Bronchial epithelial cell (primary cell): ENCODE results near the gene GARIN3. TPM values are rescaled to one million over a fixed set of nuclear protein-coding genes. Genes with fewer than 3 reads are reported as not detected.

ENCODE experiments used
- DNase-seq: peaks from one replicate; pipeline ENCODE4 v3.0.0-alpha.2; 2010; ENCODE audit warnings: low read depth
- FAIRE-seq: peaks from 2 replicates; lab custom pipeline; 2011; peaks lifted over from hg19 to GRCh38; lab: Jason Lieb, UNC
- H3K27me3 ChIP-seq: 2 replicates; pipeline ENCODE4 v1.5.1; 2011; ENCODE audit warnings: low read length; ENCODE audit not compliant: control insufficient read depth, insufficient read depth
- H3K36me3 ChIP-seq: 2 replicates; pipeline ENCODE4 v1.5.1; 2011; ENCODE audit warnings: low read length; ENCODE audit not compliant: control insufficient read depth, insufficient read depth
- H3K4me3 ChIP-seq: 2 replicates; pipeline ENCODE4 v1.5.1; 2011; ENCODE audit warnings: mild to moderate bottlenecking, low read depth, low read length, control low read depth
- total RNA-seq: library from RNA; depleted of rRNA; stranded (reverse); fragments of >200 nt; gene quantifications from 2 replicates; pipeline ENCODE4 v1.2.1, GENCODE V29; 2014
- TF ChIP-seq, protein P1 (sequence below): IDR thresholded peaks from 2 replicates; pipeline ENCODE4 v1.5.1; 2011; ENCODE audit warnings: mild to moderate bottlenecking, moderate library complexity, low read length, control low read depth, inconsistent platforms; ENCODE audit not compliant: insufficient read depth, severe bottlenecking

GARIN3 gene
- total RNA-seq, 1 donor from 2014 or later: not detected

DNA sequence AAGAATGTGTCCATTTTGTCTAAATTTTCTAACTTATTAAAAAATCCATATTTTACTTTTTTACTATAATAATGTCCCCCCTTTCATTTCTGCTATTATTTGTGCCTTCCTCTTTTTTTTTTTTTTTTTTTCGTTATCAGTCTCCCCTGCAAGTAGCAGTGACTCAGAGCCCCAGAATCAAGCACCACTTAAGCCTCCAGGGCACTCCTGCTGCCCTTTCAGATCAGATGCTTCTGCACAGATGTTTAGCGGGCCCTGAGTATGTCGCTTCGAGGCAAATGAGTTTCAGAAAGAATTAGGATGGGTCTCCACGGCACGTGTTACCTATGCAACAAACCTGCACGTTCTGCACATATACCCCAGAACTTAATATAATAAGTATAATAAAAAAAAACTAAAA lies 35.1 kb downstream of the GARIN3 start:
- TF ChIP-seq, protein P1, sequence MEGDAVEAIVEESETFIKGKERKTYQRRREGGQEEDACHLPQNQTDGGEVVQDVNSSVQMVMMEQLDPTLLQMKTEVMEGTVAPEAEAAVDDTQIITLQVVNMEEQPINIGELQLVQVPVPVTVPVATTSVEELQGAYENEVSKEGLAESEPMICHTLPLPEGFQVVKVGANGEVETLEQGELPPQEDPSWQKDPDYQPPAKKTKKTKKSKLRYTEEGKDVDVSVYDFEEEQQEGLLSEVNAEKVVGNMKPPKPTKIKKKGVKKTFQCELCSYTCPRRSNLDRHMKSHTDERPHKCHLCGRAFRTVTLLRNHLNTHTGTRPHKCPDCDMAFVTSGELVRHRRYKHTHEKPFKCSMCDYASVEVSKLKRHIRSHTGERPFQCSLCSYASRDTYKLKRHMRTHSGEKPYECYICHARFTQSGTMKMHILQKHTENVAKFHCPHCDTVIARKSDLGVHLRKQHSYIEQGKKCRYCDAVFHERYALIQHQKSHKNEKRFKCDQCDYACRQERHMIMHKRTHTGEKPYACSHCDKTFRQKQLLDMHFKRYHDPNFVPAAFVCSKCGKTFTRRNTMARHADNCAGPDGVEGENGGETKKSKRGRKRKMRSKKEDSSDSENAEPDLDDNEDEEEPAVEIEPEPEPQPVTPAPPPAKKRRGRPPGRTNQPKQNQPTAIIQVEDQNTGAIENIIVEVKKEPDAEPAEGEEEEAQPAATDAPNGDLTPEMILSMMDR: no peak
- Histone ChIP-seq H3K27me3 (no peaks in the 10 kb centered on the region), H3K4me3 (no peak overlapping the region), H3K36me3 (no peaks in the 10 kb centered on the region)
- FAIRE-seq (no peak), DNase-seq (peak; percentile 22)

DNA sequence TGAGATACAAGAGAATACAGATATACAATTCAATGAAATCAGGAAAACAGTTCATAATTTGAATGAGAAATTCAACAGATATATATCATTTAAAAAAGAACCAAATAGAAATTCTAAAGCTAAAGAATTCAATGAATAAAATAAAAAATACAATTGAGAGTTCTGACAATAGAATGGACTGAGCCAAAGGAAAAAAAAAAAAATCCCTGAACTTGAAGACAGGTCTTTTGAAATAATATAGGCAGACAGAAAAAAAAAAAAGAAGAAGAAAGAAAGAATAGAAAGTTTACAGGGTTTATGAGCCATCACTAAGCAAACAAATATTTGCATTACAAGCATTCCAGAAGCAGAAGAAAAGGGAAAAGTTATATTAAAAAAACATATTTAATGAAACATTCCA lies 44.4 kb downstream of the GARIN3 start:
- Histone ChIP-seq H3K27me3 (no peaks in the 10 kb centered on the region), H3K36me3 (no peaks in the 10 kb centered on the region), H3K4me3 (no peak overlapping the region)
- no peak for DNase-seq
- TF ChIP-seq, protein P1: no peak
- FAIRE-seq: no peak

DNA sequence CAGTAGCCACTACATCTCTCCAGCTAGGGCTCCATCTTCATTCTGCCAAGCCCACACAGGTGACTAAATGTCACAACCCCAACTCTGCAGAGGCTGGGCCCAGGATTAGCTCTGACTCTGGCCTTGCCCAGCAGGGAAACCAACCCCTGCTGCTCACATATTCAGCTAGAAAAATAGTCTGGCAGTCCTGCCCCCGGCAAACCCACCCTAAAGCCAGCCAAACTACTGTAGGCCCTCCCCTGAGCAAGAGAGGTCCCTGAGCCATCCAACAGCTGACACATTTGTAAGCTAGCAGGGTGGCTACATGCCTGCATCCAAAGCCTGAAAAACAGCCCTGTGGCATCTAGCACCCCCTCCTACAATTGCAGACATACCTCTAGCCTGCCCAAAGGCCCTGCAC lies 46.0 kb downstream of the GARIN3 start:
- FAIRE-seq (peak; percentile 13), DNase-seq (no peak)
- no peak overlapping the region for H3K4me3 ChIP-seq
- no peaks in the 10 kb centered on the region for H3K36me3 ChIP-seq
- no peaks in the 10 kb centered on the region for H3K27me3 ChIP-seq
- TF ChIP-seq, protein P1: no peak

DNA sequence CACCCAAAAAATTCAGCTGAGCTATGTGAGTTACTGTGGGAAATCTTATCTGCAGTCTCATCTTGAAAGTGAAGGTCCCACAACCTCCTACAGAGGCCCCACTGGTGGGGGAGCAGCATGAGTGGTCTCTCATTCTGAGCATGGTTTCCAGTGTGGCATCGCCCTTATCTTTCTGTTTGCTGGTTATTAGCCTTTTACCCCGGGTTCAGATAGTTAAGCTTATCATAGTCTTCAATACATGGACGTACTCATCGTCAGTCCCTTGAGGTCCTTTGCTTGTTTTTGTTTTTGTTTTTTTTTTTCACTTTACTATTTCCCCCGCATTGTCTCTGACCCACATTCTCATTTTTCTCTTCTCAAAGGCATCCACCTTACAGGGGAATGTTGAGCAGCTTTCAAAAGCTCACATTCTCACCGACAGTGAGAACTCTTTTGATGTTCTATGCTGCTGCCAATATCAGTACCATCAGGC lies 49.5 kb downstream of the GARIN3 start:
- no peaks in the 10 kb centered on the region for H3K27me3 ChIP-seq
- no peak overlapping the region for H3K4me3 ChIP-seq
- H3K36me3 ChIP-seq: no peaks in the 10 kb centered on the region
- no peak for DNase-seq
- TF ChIP-seq, protein P1: no peak
- FAIRE-seq: no peak

DNA sequence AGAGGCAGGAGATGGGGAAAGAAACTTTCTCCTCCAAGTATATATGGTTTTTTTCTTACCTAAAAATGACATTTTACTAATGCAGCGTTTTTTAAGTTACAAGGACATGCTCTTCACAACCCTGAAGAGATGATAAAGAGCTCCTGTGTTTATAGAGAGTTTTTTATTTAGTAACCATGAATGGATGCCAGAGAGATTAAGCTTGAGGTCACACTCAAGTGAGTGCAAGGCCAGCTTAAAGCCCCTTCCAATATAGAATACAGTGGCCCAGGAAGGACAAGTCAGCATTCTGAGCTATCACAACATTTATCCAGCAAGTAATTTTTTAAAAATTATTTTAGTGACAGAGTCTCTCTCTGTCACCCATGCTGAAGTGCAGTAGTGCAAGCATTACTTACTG lies 50.6 kb downstream of the GARIN3 start:
- Histone ChIP-seq H3K27me3 (no peaks in the 10 kb centered on the region), H3K36me3 (no peaks in the 10 kb centered on the region), H3K4me3 (no peak overlapping the region)
- TF ChIP-seq, protein P1: no peak
- DNase-seq: no peak
- no peak for FAIRE-seq

DNA sequence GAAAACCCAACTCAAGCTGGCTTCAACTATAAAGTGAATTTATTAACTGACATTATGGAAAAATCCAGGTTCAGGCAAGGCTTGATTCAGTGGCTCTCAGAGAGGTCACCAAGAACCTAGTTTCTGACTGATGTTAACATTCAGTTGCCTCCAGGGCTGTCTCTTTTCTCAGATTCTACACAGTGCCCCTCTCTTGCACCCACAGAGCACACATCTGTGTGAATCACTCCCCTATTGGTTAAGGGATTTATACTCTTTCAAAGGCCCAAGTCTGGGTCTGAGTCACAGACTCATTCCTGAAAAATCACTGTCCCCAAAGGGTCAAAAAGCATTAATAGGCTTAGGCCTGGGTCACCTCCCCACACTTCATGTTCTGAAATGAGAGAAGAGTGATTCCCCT lies 51.1 kb downstream of the GARIN3 start:
- Histone ChIP-seq H3K36me3 (no peaks in the 10 kb centered on the region), H3K27me3 (no peaks in the 10 kb centered on the region), H3K4me3 (no peak overlapping the region)
- DNase-seq (no peak), FAIRE-seq (no peak)
- TF ChIP-seq, protein P1: no peak
